Astrocyte (in vitro differentiated cells and primary cell): ENCODE measurements around the gene CYP20A1. TPM values are rescaled to one million over a fixed set of nuclear protein-coding genes. Genes with fewer than 3 reads are reported as not detected.
"Not testable (repeated sequence)": the region's sequence is repeated elsewhere in the genome, so short reads cannot be mapped to it uniquely, and the experiment has no call there.

Experiments used
- DNase-seq: peaks from one replicate; pipeline ENCODE4 v3.0.0-alpha.2; 2010; ENCODE audit warnings: low read depth
- FAIRE-seq: peaks from 2 replicates; lab custom pipeline; 2011; peaks lifted over from hg19 to GRCh38; lab: Jason Lieb, UNC
- H2AFZ ChIP-seq: 2 replicates; pipeline ENCODE4 v1.6.0; 2012; ENCODE audit warnings: low read depth, low read length, inconsistent platforms
- H3K27ac ChIP-seq: 2 replicates; pipeline ENCODE4 v1.5.1; 2011; ENCODE audit warnings: low read depth, low read length, inconsistent platforms
- H3K27me3 ChIP-seq: 2 replicates; pipeline ENCODE4 v1.6.0; 2011; ENCODE audit warnings: low read length, inconsistent platforms; ENCODE audit not compliant: insufficient read depth
- H3K36me3 ChIP-seq: 2 replicates; pipeline ENCODE4 v1.5.1; 2011; ENCODE audit warnings: low read length, inconsistent platforms; ENCODE audit not compliant: insufficient read depth
- H3K4me1 ChIP-seq: 2 replicates; pipeline ENCODE4 v1.5.1; 2011; ENCODE audit warnings: low read length, inconsistent platforms; ENCODE audit not compliant: insufficient read depth
- H3K4me2 ChIP-seq: 2 replicates; pipeline ENCODE4 v1.6.0; 2012; ENCODE audit warnings: low read length, inconsistent platforms
- H3K4me3 ChIP-seq: 2 replicates; pipeline ENCODE4 v1.5.1; 2011; ENCODE audit warnings: low read depth, mild to moderate bottlenecking, low read length, inconsistent platforms; ENCODE audit not compliant: insufficient read depth
- H3K79me2 ChIP-seq: 2 replicates; pipeline ENCODE4 v1.6.0; 2012; ENCODE audit warnings: mild to moderate bottlenecking, low read length, inconsistent platforms; ENCODE audit not compliant: insufficient read depth
- H3K9ac ChIP-seq: 2 replicates; pipeline ENCODE4 v1.6.0; 2012; ENCODE audit warnings: mild to moderate bottlenecking, low read length, inconsistent platforms
- H3K9me3 ChIP-seq: 2 replicates; pipeline ENCODE4 v1.5.1; 2012; ENCODE audit warnings: low read depth, mild to moderate bottlenecking, low read length, inconsistent platforms; ENCODE audit not compliant: insufficient read depth
- H4K20me1 ChIP-seq: 2 replicates; pipeline ENCODE4 v1.6.0; 2012; ENCODE audit warnings: low read length, inconsistent platforms; ENCODE audit not compliant: insufficient read depth
- H3K27ac Mint-ChIP-seq: one replicate; pipeline ENCODE4 v1.8.0; 2021; ENCODE audit warnings: mild to moderate bottlenecking, mixed read lengths; ENCODE audit not compliant: unreplicated experiment
- H3K27me3 Mint-ChIP-seq: one replicate; pipeline ENCODE4 v1.8.0; 2021; ENCODE audit warnings: low read depth, mixed read lengths; ENCODE audit not compliant: unreplicated experiment
- H3K36me3 Mint-ChIP-seq: one replicate; pipeline ENCODE4 v1.8.0; 2021; ENCODE audit warnings: low read depth, mixed read lengths; ENCODE audit not compliant: unreplicated experiment
- H3K4me1 Mint-ChIP-seq: one replicate; pipeline ENCODE4 v1.8.0; 2021; ENCODE audit warnings: low read depth, mixed read lengths; ENCODE audit not compliant: unreplicated experiment
- H3K4me3 Mint-ChIP-seq: one replicate; pipeline ENCODE4 v1.8.0; 2021; ENCODE audit warnings: mild to moderate bottlenecking, moderate library complexity, mixed read lengths; ENCODE audit not compliant: unreplicated experiment
- H3K9me3 Mint-ChIP-seq: one replicate; pipeline ENCODE4 v1.8.0; 2021; ENCODE audit warnings: mild to moderate bottlenecking, mixed read lengths; ENCODE audit not compliant: unreplicated experiment
- EZH2 ChIP-seq: IDR thresholded peaks from 2 replicates; pipeline ENCODE4 v1.6.1; 2012; ENCODE audit warnings: mild to moderate bottlenecking, low read length, inconsistent platforms; ENCODE audit not compliant: insufficient read depth
- total RNA-seq: library from RNA; stranded (reverse); gene quantifications from 2 replicates; pipeline ENCODE4 v1.2.1, GENCODE V29; 2021
- TF ChIP-seq, protein P1 (sequence below): IDR thresholded peaks from 2 replicates; pipeline ENCODE4 v1.5.1; 2011; ENCODE audit warnings: low read depth, mild to moderate bottlenecking, inconsistent platforms, low read length, moderate library complexity; ENCODE audit not compliant: insufficient read depth

CYP20A1 gene
- total RNA-seq, 1 donor from 2014 or later = 14.4 TPM

DNA sequence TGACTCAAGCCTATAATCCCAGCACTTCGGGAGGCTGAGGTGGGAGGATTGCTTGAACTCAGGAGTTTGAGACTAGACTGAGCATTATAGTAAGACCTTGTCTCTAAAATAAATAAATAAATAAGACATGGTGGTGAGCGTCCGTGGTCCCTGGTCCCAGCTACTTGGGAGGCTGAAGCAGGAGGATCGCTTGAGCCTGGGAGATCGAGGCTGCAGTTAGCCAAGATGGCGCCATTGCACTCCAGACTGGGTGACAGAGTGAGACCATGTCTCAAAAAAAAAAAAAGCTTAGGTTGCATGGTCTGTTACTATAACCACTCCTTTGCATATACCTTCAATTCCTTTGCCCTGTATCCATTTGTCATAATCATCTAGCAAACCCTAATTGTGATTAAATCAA lies 3.7 kb downstream of the CYP20A1 start:
- Histone ChIP-seq H3K27me3 (no peaks in the 10 kb centered on the region), H3K36me3 (peaks cover 6% of the 10 kb centered on the region), H3K4me2 (no peak overlapping the region), H3K9me3 (no peaks in the 10 kb centered on the region), H2AFZ (no peak overlapping the region), H3K4me1 (peaks cover 6% of the 10 kb centered on the region), H3K4me3 (no peak overlapping the region), H3K9ac (no peak overlapping the region), H3K27ac (no peak overlapping the region), H3K79me2 (peaks cover 46% of the 10 kb centered on the region), H4K20me1 (peaks cover 19% of the 10 kb centered on the region)
- no peak for DNase-seq
- Mint-ChIP-seq H3K4me1 (peaks cover 3% of the 10 kb centered on the region), H3K4me3 (no peak overlapping the region), H3K27ac (no peak overlapping the region), H3K27me3 (no peaks in the 10 kb centered on the region), H3K36me3 (peaks cover 9% of the 10 kb centered on the region), H3K9me3 (no peaks in the 10 kb centered on the region)
- no peak for FAIRE-seq
- TF ChIP-seq, protein P1, sequence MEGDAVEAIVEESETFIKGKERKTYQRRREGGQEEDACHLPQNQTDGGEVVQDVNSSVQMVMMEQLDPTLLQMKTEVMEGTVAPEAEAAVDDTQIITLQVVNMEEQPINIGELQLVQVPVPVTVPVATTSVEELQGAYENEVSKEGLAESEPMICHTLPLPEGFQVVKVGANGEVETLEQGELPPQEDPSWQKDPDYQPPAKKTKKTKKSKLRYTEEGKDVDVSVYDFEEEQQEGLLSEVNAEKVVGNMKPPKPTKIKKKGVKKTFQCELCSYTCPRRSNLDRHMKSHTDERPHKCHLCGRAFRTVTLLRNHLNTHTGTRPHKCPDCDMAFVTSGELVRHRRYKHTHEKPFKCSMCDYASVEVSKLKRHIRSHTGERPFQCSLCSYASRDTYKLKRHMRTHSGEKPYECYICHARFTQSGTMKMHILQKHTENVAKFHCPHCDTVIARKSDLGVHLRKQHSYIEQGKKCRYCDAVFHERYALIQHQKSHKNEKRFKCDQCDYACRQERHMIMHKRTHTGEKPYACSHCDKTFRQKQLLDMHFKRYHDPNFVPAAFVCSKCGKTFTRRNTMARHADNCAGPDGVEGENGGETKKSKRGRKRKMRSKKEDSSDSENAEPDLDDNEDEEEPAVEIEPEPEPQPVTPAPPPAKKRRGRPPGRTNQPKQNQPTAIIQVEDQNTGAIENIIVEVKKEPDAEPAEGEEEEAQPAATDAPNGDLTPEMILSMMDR = no peak
- TF ChIP-seq EZH2 = no peak

DNA sequence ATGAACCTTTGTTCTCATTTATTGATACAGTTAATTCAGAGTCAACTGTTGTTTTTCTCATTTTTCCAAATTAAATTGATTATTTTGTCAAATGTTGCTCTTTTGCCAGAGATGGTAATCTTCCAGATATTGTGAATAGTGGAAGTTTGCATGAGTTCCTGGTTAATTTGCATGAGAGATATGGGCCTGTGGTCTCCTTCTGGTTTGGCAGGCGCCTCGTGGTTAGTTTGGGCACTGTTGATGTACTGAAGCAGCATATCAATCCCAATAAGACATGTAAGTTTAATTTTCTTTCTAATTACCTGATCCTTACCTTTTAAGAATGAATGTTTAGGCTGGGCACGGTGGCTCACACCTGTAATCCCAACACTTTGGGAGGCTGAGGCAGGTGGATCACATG lies 7.8 kb downstream of the CYP20A1 start:
- Histone ChIP-seq H3K36me3 (peaks cover 6% of the 10 kb centered on the region), H3K4me3 (no peak overlapping the region), H3K4me2 (no peak overlapping the region), H2AFZ (no peak overlapping the region), H3K9me3 (no peaks in the 10 kb centered on the region), H3K27me3 (no peaks in the 10 kb centered on the region), H3K79me2 (peaks cover 22% of the 10 kb centered on the region), H3K9ac (no peak overlapping the region), H3K27ac (no peak overlapping the region), H3K4me1 (no peaks in the 10 kb centered on the region), H4K20me1 (peaks cover 7% of the 10 kb centered on the region)
- Mint-ChIP-seq H3K27me3 (no peaks in the 10 kb centered on the region), H3K27ac (no peak overlapping the region), H3K4me3 (no peak overlapping the region), H3K9me3 (no peaks in the 10 kb centered on the region), H3K36me3 (peaks cover 3% of the 10 kb centered on the region), H3K4me1 (no peaks in the 10 kb centered on the region)
- FAIRE-seq = no peak
- DNase-seq = no peak
- no peak for TF ChIP-seq EZH2
- TF ChIP-seq, protein P1 = no peak

DNA sequence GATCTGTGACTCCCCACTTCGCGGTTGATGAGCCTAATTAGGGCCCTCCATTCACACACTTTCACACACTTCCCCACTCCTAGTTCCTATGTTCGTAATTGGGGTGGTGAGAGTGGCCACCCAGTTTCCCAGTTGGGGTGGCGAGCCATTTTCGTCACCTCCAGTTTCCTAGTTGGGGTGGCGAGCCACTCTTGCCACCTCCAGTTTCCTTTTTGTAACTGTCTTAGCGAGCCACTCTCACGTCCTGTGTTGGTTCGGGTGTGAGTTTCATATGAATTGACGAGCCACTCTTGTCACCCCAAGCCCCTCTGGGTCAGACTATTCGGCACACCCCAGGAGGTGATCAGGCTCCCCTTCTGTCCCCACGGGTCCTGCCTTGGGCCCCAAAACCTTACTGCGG lies 14.0 kb downstream of the CYP20A1 start:
- Histone ChIP-seq H3K4me3 (no peak overlapping the region), H3K79me2 (peaks cover 4% of the 10 kb centered on the region), H3K36me3 (peaks cover 16% of the 10 kb centered on the region), H3K4me2 (no peak overlapping the region), H4K20me1 (no peaks in the 10 kb centered on the region), H3K9me3 (no peaks in the 10 kb centered on the region), H3K27me3 (no peaks in the 10 kb centered on the region), H3K27ac (no peak overlapping the region), H3K9ac (no peak overlapping the region), H2AFZ (no peak overlapping the region), H3K4me1 (no peaks in the 10 kb centered on the region)
- peaks cover 16% of the 10 kb centered on the region for H3K36me3 Mint-ChIP-seq
- TF ChIP-seq, protein P1 = no peak
- TF ChIP-seq EZH2 = no peak
- DNase-seq = no peak
- H3K27ac Mint-ChIP-seq = no peak overlapping the region
- FAIRE-seq = no peak
- H3K4me1 Mint-ChIP-seq = no peaks in the 10 kb centered on the region
- no peak overlapping the region for H3K4me3 Mint-ChIP-seq
- peaks cover 3% of the 10 kb centered on the region for H3K9me3 Mint-ChIP-seq
- H3K27me3 Mint-ChIP-seq = no peaks in the 10 kb centered on the region

DNA sequence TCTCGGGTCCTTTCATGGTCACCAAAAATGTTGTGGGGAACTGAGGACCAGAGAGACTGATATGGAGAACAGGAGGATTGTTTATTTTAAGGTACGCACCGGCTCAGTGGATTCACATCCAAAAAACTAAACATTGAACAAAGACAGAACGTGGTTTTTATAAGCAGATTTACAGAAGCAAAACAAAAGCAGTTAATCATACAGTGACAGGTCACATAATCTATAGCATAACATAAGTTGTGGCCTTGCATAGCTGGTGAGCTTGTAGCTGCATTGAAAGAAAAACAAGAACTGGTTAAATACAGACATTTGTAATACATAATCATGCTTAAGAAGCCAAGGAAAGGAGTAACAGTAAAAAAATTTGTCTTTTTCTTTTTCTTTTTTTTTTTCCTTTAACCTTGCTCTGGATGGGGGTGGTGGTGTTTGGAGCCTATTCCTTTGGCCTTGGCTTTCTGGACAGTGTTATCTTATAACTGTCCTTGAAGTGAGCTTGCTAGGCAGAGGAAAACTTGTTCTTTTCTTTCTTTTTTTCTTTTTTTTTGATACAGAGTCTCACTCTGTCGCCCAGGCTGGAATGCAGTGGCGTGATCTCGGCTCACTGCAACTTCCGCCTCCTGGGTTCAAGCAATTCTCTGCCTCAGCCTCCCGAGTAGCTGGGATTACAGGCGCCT lies 14.7 kb downstream of the CYP20A1 start:
- H3K27ac Mint-ChIP-seq, H3K79me2 ChIP-seq, DNase-seq, H2AFZ ChIP-seq, H3K9me3 Mint-ChIP-seq, H3K4me3 Mint-ChIP-seq, H4K20me1 ChIP-seq, H3K27me3 ChIP-seq, H3K4me1 Mint-ChIP-seq, H3K4me3 ChIP-seq, H3K9me3 ChIP-seq, FAIRE-seq, H3K27ac ChIP-seq, H3K4me1 ChIP-seq, H3K27me3 Mint-ChIP-seq, H3K9ac ChIP-seq, H3K4me2 ChIP-seq: not testable (repeated sequence)
- peaks cover 20% of the 10 kb centered on the region for H3K36me3 ChIP-seq
- H3K36me3 Mint-ChIP-seq = peaks cover 16% of the 10 kb centered on the region
